HG03575 (cell line): Measurements from ENCODE around the gene FXYD6.

Experiments used
- ATAC-seq: cut with Tn5 transposase; IDR thresholded peaks from one replicate; pipeline ENCODE4 v1.9.1; 2021; ENCODE audit not compliant: unreplicated experiment, insufficient number of reproducible peaks, low FRiP score; ENCODE audit errors: extremely low read depth

FXYD6 gene

DNA sequence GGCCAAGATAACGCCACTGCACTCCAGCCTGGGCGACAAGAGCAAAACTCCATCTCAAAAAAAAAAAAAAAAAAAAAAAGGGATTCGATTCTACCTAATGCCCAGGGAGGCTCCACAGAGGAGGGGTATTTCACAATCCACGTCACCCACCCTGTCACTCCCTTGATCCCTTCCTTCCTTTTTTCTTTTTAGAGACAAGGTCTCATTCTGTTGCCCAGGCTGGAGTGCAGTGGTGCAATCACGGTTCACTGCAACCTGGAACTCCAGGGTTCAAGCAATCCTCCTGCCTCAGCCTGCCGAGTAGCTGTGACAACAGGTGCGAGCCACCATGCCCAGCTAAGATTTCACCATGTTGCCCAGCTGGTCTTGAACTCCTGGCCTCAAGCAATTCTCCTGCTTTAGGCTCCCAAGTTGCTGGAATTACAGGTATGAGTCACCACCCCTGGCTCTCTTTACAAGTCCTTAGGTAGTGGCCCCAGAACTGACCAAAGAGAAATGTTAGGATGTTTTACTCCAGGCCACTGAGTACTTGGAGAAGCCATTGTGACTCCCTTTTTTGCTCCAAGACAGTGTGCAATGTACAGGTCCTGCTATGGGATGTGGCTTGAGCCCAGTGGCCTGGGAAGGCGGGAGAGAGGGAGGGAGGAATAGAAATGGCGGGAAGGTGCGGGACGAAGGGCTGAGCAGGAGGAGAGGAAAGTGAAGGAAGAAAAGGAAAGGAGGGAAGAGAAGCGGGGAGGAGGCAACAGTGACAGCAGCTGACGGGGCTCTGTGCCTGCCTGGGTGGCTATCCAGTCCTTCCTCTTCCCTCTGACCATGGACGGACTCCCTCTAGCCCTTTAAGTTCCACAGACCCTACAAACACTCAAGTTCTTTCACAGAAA, 40.1 kb downstream of the FXYD6 start:
- no peak for ATAC-seq

- no peak for ATAC-seq
Observed at GRCh38 chr11:117835576-117835975, 40.9 kb downstream of the FXYD6 start.

GRCh38 chr11:117834838-117835443, 41.5 kb downstream of the FXYD6 start:
- ATAC-seq: no peak

DNA sequence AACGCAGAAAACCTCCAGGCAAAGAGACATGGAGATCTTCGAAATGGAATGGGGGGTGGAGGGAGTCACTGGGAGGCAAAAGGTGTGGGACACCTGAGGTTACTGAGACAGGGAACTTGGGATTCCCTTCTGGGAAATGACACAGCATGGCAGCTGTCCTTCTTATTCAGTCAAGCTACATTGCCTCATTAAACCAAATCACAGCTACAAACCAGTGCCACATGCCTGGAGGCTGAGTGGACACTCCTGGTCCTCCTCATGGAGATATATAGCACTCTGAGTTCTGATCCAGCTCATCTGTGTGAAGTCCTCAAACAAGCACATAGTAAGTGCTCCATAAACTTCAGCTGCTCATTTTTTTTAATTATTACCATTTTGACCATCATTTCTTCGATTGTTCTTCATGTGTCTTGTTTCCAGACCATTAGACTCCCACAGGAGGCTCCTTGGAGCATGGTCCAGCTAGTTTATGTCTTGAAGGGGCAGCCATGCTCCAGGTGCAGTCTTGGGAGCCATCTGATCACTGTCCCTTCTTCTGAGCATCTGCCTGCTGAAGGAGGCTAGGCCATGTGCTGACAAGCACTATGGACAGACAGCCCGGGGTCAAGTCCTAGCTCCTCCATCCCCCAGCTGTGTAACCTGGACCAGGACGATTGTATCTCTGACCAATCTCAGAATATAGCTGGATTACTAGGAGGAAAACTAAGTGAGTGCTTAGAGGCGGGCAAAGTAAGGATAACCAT, 42.2 kb downstream of the FXYD6 start:
- ATAC-seq: no peak

- no peak for ATAC-seq
Observed at GRCh38 chr11:117833401-117833891, 43.0 kb downstream of the FXYD6 start.

DNA sequence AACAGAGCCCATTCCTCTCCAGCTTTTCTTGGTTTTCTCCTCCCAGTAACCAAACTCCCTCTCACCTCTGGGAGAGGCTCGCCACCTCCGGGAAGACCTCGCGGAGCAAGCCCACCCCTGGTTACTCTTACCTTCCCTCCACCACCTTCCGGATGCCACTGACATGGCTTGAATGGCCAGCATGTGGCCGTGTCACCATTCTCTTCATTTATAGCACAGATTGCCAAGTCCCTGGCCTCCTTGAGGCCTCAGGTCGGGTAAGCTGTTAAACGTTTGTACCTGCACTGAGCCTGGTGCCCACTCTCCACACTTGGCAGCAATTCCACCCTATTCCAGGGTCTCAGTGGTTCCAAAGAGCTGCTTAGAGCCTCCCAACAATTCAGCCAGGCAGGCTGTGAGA, 43.9 kb downstream of the FXYD6 start:
- ATAC-seq: no peak

DNA sequence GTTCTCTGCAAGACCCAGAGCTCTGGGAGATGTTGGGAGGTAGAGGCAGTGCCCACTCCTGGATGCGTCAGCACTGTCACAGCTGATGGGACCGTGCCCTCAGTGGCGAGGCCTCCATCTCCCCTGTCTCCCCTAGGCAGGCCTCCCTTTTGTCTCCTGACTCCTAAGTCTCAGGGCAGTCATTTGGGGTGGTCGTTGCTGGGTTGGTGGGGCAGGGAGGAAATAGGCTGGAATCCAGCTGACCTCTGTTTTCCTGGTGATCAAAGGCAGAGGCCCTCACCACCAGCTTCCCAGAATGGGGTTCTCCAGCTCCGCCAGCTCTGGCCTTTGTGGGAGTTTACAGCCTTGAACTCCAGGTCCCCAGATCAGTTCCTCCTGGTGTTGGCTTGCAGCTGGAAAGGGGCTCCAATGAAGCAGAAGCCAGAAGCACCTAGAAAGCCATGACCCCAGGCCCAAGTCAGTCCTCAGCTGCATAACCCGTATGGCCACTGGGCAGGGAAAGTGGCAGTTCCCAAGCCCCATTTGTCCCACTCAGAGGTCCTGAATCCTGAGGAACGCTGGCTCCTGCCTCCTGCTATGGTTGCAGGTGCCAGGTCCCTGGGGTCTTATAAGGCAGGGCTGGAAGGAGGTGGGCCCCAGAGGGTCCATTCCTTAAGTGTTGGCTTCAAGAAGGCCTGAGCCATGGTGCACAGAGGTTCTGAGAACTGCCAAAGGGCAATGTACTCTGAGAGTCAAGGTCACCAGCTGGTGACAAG, 44.6 kb downstream of the FXYD6 start:
- no peak for ATAC-seq

DNA sequence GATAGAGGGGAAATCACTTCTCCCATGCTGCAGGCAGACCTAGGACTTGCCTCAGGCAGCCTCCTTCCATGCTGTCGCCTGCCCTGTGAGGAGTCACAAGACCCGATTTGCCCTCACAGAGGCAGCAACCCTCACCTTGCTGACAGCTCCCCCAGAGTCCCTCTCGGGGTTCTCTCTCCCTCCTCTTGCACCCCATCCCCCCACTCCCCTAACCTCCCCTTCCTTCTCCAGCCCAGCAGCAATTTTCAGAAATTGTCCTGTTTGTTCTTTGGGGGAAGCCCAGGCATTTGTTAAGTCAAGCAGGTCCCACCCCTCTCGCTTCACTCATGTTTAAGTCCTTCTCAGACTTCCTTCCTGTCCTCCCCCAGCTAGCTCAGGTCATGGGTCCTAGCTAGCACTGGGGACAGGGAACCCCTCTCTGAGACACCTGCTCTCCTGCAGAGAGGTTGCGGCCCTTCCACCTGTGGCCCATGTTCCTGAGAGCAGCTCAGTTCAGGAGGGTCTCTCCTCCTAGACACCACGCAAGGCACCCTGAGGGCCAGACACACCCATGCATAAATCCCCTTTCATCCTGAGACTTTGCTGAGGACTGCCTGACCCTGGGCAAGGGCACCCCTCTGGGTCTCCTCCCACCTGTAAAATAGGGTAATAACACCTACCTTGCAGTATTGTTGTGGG, 45.6 kb downstream of the FXYD6 start:
- ATAC-seq: no peak

DNA sequence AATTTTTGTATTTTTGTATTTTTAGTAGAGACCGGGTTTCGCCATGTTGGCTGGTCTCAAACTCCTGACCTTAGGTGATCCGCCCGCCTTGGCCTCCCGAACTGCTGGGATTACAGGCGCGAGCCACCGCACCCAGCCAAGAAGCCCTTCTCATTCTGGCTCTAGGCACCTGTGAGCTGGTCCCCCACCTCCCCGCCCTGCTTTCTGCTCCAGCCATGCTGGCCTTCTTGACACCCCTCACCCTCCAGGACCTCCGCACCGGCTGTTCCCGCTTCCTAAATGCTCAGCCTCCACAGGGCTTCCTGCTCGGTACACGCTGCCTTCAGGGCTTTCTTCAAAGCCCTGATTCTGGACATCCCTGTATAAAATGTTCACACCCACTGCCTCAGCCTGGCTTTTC, 46.4 kb downstream of the FXYD6 start:
- ATAC-seq: no peak

DNA sequence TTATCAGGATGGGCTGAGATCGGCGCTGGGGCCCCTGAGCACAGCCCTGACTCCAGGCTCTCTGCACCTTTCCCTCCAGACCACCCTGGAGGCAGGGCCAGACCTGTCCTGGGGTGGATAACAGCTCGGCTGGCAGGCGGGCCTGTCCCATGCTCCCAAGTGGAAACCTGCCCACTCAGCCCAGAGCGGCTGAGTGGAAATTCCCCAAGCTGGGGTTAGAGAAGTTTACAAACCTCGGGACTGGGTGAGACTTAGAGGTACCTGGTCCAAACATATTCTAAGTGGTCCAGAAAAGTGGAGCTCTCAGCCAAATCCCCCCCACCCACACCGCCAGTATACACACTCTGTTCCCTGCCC, 47.1 kb downstream of the FXYD6 start:
- no peak for ATAC-seq

GRCh38 chr11:117828611-117829368, 47.7 kb downstream of the FXYD6 start:
- no peak for ATAC-seq

DNA sequence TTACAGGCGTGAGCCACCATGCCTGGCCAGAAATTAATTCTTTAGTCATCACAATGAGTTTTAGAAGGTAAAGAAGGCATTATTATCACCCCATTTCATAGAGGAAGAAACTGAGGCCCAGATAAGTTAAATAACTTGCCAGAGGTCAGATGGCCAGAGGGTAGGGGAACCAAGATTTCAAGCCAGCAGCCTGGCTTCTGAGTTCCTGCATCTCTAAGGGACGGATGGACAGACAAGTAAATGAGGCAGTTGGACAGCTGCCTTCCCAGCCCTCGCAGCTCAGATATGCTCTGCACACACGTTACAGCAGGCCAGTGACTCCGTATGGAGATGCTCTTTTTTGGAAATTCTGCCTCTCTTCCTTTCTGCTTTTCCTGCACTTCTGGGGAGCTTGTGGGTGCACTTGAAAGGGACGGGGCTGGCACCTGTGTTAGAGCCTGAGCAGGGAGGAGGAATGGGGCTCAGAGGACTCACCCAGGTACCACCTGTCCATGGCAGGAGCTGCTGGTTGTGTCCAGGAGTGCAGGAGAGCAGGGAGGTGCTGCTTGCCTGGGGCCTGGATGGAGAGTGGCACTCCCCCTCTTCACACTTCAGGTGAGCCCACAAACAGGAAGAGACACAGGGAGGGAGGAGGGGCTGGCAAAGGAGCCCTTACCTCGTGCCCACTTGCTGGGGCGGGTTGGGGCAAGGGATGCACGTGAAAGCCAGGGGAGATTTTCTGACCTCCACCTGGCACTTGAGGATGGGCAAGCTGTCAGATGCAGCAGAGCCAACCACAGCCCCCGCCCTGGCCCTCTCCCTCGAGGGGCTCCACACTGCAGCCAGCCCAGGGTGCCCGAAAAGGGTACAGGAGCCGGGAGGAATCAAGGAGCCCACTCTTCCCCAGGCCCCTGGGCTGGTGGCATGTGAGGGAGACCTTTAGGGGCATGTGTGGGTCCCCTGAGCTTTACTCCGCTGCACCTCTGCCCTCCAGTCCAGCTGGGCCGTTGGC, 48.6 kb downstream of the FXYD6 start:
- no peak for ATAC-seq

DNA sequence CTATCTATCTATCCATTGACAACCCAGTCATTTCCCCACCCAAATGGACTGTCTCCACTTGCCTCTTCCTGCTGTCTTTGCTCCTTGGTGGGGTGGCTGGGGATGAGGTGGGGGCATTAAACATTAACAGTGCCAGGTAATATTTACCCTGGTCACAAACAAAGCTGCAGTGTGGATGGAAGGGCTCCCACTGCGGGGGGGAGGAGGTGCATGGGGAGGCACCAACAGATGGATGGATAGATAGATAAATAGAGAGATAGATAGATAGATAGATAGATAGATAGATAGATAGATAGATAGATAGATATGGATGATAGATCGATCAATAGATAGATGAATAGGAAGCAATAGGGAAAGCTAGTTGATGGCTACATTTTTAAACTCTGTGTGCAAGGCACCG, 49.6 kb downstream of the FXYD6 start:
- no peak for ATAC-seq

DNA sequence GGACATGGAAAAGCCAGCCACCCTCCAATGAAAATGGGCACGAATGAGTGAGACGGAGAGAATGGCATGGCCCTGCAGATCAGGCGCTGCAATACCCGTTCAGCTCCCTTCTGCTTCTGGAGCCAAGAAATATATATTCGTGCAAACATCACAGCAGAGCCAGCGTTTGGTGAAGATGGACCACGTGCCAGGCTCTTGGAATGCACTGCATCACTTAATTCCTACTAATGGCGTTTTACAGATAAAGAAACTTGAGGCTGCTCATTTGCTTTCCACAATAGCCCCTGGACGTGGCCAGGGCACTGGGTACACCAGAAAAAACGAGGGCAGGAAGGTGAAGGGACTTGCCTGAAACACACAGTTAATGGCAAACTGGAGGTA, 50.3 kb downstream of the FXYD6 start:
- no peak for ATAC-seq

DNA sequence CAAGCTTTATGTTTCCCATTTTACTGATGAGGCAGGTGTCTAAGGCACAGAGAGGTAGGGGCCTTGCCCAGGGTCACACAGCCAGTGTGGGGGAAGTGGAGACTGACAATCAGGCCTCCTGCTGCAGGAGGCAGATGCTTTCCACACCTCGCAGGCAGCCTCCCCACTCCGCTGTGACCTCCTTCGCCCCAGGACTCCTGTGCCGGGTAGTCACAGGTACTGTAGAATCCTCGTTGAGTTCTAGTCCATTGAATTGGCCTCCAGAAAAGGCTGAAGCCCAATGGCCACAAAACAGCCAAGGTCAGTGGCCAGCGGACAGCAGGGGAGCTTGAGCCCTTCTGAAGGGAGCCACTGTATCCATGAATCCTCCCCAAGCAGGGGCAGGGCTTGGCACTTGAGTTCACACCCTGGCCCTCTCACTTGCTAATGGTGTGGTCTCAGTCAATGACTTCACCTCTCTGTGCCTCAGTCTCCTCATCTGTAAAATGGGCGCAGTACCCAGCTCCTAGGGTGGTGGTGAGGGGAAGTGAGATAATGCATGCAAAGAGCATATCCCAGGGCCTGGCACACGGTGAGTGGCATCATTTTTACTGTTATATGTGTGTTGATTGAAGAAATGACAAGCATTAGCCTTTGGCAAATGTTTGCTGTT, 50.8 kb downstream of the FXYD6 start:
- no peak for ATAC-seq
